GF-D8 (cell line): Measurements from ENCODE around the gene GEMIN7.

ENCODE experiments used
- DNase-seq: peaks from one replicate; lab custom pipeline; 2025; lab: John Stamatoyannopoulos, UW

GEMIN7 gene

DNA sequence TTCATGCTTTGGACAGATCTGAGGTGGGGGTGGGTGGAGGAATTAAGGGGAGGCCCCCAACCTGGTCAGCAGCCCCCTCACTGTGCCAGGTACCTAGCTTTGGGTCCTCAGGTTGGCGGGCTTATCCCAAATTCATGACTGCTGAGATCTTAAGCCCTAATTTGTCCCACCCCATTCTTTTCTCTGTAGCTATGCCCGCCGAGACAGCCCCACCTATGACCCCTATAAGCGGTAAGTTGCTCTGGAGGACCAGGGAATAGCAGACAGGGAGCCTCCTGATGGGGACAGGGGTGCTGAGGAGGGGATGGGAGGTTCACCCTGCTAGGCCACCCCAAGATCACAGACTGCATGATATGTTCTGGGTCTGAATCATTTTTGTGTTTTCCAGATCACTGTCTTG, 17.1 kb upstream of the GEMIN7 start:
- DNase-seq: no peak

GRCh38 chr19:45063851-45064801, 14.9 kb upstream of the GEMIN7 start:
- DNase-seq: no peak

DNA sequence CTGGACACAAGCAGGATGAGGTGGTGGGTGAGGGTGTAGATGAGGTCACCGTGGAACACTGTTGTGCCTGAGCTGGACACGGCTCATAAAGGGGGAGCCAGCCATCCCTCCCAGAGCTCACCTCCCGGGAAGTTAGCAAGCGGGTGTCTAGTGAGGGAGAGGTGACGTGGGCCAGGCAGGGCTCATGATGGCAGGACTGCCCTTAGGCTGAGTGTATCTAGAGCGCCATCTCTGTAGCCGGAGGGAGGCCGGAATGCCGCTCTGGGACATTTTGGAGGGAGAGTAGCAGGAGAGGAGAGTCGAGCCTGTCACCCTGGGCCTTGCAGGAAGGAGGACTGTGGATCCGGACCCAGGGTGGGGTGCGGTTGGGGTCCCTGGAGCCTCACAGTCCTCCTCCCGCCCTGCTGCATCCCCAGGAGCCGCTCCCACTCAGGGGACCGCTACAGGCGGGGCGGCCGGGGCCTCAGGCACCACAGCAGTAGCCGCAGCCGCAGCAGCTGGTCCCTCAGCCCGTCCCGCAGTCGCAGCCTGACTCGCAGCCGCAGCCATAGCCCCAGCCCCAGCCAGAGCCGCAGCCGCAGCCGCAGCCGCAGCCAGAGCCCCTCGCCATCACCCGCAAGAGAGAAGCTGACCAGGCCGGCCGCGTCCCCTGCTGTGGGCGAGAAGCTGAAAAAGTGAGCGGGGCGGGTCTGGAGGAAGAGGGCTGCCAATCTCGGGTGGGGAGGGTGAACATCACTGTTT, 12.0 kb upstream of the GEMIN7 start:
- DNase-seq: no peak

- no peak for DNase-seq
Measured at GRCh38 chr19:45068041-45068440, 11.0 kb upstream of the GEMIN7 start.

DNA sequence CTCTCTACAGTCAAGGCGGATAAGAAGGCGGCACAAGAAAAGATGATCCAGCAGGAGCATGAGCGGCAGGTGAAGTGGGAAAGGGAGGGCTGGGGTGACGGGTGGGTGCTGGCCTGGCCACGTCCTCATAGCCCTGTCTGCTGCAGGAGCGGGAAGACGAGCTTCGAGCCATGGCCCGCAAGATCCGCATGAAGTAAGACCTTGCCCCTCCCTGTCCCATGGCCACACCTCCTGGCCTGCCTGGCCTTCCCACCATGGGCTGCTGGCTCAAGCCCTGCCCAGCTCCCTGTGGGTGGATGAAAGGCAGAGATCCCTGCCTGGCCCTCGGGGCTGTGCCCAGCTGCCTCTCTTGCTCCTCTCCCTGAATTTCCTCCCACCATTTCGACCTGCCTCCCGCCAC, 10.0 kb upstream of the GEMIN7 start:
- no peak for DNase-seq

GRCh38 chr19:45070214-45070613, 8.8 kb upstream of the GEMIN7 start:
- no peak for DNase-seq

- DNase-seq: no peak
Measured at GRCh38 chr19:45070861-45071544, 8.1 kb upstream of the GEMIN7 start.

DNA sequence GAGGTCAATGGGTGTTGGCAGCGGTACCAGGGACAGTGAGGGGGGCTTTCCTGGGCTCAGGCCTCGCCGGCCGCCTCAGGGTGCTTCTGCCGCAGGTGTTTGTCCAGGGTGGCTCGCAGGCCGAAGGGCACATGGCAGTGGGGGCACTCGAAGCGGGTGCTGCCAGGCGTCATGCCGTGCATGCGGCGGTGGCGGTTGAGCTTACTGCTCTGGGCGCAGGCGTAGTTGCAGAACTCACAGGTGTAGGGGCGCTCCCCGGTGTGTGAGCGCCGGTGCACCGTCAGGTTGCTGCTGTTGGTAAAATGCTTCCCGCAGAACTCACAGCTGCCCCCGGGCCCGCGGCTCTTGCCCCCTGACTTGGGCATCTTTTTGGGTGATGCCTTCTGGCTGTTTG, 7.5 kb upstream of the GEMIN7 start:
- no peak for DNase-seq

DNA sequence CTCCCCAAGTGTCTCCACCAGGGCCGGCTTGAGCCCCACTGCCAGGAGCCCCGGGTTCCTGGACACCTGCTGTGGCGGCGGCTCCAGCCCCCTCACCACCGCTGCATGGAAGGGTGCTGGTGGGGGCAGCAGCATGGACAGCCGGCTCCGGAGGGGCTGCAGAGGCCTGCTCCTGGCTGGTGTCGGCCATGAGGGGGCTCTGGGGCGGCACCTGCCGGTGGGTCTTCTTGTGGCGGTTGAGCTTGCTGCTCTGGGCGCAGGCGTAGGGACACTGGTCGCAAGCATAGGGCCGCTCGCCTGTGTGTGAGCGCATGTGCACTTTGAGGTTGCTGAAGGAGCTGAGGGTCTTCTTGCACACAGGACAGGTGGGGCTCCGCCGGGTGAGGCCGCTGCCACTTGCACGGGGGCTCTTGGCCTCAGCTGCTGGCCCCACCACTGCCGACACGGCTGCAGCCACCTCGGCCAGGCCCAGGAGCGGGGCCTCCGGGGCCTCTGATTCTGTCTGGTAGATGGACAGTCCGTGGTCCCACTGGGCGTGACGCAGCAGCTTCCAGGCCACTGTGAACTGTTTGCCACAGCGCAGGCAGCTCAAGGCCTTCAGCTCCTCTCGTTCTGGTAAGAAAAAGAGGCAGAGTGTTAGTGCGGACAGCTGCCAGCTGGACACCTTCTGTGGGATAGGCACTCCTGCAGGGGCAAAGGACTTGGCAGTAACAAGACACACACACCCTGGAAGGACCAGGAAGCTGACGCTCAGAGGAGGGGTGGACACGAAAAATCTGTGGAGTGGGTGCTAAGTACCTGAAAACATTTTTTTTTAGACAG, 6.9 kb upstream of the GEMIN7 start:
- no peak for DNase-seq

- DNase-seq: no peak
Measured at GRCh38 chr19:45074744-45075300, 4.2 kb upstream of the GEMIN7 start.

- DNase-seq: peak; percentile 76
Measured at GRCh38 chr19:45075301-45076028, 3.6 kb upstream of the GEMIN7 start.

- peak; percentile 64 for DNase-seq
Measured at GRCh38 chr19:45076029-45076850, 2.8 kb upstream of the GEMIN7 start, which contains the start of gene ZNF296. ZNF296 (minus strand) TSS chr19:45076478; CDS start chr19:45076373, 105 bp downstream.

DNA sequence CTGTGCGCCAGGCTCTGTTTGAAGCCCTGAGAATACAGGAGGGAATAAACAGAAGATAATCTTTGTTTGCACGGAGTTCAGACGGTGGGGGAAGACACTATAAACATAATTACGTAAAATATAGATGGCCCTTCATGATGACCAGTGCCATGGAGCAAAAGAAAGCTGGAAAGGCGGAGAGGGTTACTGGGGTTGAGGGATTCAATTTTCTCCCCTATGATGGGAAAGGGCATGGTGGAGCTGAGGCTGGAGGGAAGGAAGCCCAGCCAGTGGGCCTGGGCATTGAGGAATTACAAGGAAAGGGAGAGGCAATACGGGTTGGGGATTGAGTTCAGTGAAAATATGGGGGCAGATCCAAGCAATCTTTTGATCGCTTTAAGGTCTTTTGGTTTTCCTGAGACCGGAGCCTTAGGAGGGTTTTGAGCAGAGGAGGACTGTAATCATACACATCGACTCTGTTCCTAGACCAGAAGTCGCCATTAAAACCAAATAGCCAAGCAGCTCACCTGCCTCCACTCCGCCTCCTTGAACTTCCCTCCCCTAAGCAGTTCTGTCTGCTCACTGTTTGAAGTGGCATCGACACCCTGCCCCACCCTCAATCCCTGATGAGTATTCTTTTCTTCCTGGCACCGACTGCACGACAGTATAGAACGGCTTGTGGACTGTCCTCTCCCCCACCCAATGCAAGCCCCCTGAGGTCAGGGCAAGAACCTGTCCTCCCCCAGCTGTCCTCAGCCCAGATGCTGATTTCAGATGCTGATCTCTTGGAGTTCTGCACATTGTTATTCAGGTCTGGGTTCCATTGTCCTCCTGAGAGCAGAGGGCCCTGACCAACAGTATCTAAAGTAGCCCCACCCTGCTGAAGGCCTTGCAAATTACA, 2.0 kb upstream of the GEMIN7 start:
- DNase-seq: no peak

DNA sequence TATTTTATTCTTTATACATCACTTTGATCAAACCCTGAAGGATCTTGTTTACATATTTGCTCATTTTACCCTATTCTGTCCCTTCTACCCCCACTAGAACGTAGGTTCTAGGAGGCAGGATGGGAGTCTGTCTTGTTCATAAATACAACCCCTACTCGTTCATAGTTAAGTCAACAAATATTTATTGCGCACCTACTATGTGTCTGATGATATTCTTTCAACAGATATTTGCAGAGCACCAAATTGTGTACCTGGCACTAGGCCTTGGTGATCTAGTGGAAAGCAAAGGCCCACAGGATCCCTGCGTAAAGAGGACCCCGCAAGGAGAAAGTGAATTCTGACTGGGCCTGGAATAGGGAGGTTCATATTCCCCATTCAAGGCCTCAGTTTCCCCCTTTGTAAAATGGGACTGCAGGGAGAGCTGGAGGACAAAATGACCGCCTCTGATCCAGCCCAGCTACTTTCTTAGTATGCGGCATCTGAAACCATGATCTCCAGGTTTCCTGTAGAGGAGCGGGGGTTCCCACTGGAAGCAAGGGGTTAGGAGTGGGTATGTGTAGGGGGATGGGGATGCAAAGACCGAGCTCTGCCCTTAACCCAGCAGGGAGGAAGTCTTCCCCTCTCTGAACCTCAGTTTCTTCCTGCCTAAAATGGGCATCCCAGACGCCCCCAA, 534 bp upstream of the GEMIN7 start:
- DNase-seq: no peak

- DNase-seq: no peak
Measured at GRCh38 chr19:45079911-45080370, 881 bp downstream of the GEMIN7 start.

- DNase-seq: no peak
Measured at GRCh38 chr19:45082170-45082569, 3.1 kb downstream of the GEMIN7 start.

GRCh38 chr19:45086480-45086879, 7.4 kb downstream of the GEMIN7 start:
- DNase-seq: no peak

DNA sequence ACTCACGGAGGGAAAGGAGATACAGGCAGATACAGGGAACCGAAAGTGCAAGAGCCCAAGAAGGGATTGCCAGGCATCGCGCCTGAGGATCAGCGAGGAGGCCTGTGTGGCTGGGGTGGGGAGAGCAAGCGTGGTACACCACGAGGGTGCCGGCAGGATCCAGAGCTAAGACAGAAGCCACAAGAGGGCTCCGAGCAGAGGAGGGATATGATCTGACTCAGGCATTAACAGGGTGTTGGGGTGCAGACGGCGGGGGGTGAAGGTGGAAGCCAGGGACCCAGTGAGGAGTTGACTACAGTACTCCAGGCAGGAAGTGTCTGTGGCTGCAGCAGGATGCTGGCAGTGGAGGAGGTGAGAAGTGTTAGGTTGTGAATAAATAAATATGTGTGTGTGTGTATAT, 8.5 kb downstream of the GEMIN7 start:
- no peak for DNase-seq
